H1 (cell line): ENCODE measurements around the gene MAP3K3. TPM values are rescaled to one million over a fixed set of nuclear protein-coding genes. Genes with fewer than 3 reads are reported as not detected.

Experiments used
- CTCF ChIA-PET: fragments of 300-600 bp; sonication (Branson Sonifier 250); formaldehyde crosslinking; loops from one replicate; lab custom pipeline; 2021; ENCODE audit not compliant: partially characterized antibody; lab: Charles Lee
- POLR2A ChIA-PET: fragments of 300-600 bp; sonication (Branson Sonifier 250); formaldehyde crosslinking; loops from one replicate; lab custom pipeline; 2021; ENCODE audit warnings: inconsistent platforms; ENCODE audit not compliant: partially characterized antibody; lab: Charles Lee
- DNase-seq, 2 experiments: peaks; one replicate each; pipeline versions ENCODE4 v3.0.0 to v3.0.0-alpha.2; 2010 to 2022; ENCODE audit warnings: low spot score in 2 of 2, low read depth in 1 of 2, mixed read lengths in 1 of 2
- FAIRE-seq: peaks from 2 replicates; lab custom pipeline; 2011; peaks lifted over from hg19 to GRCh38; lab: Jason Lieb, UNC
- H2AFZ ChIP-seq: 2 replicates; pipeline ENCODE4 v1.8.1; 2012; ENCODE audit warnings: low read length, inconsistent platforms
- H2AK5ac ChIP-seq: 2 replicates; pipeline ENCODE4 v1.6.1; 2013; ENCODE audit warnings: low read depth, low read length
- H2BK120ac ChIP-seq: replicated peaks from 2 replicates; pipeline ENCODE3; 2013; ENCODE audit warnings: low read depth, low read length, inconsistent platforms
- H2BK12ac ChIP-seq: 2 replicates; pipeline ENCODE4 v1.6.1; 2013; ENCODE audit warnings: low read depth, low read length
- H2BK15ac ChIP-seq: 2 replicates; pipeline ENCODE4 v1.6.1; 2013; ENCODE audit warnings: low read length
- H2BK20ac ChIP-seq: 2 replicates; pipeline ENCODE4 v1.6.1; 2013; ENCODE audit warnings: low read length
- H2BK5ac ChIP-seq: 2 replicates; pipeline ENCODE4 v1.6.1; 2013; ENCODE audit warnings: low read depth, low read length
- H3K14ac ChIP-seq: 2 replicates; pipeline ENCODE4 v1.6.1; 2013; ENCODE audit warnings: inconsistent platforms; ENCODE audit not compliant: insufficient read length
- H3K18ac ChIP-seq: 2 replicates; pipeline ENCODE4 v1.6.1; 2013; ENCODE audit warnings: low read length; ENCODE audit errors: extremely low read depth
- H3K23ac ChIP-seq: 2 replicates; pipeline ENCODE4 v1.6.1; 2013; ENCODE audit warnings: inconsistent platforms; ENCODE audit not compliant: insufficient read length
- H3K23me2 ChIP-seq: 2 replicates; pipeline ENCODE4 v1.6.1; 2013; ENCODE audit warnings: low read depth, low read length
- H3K27ac ChIP-seq: 2 replicates; pipeline ENCODE4 v1.6.1; 2011; ENCODE audit warnings: low read depth, low read length, inconsistent platforms
- H3K27me3 ChIP-seq, 4 experiments: replicated peaks in 1 of 4; 1 replicate in 1 of 4; 2 replicates in 3 of 4; pipeline versions ENCODE4 v1.6.1 to v1.8.1; 2011 to 2013; ENCODE audit warnings: low read length in 3 of 4, mild to moderate bottlenecking in 3 of 4, inconsistent platforms in 2 of 4, mixed read lengths in 2 of 4, moderate library complexity in 1 of 4; ENCODE audit not compliant: control insufficient read depth in 3 of 4, insufficient read depth in 3 of 4; ENCODE audit errors: extremely low read depth in 1 of 4
- H3K36me3 ChIP-seq, 4 experiments: 2 replicates each; pipeline versions ENCODE4 v1.6.1 to v1.8.1; 2011 to 2013; ENCODE audit warnings: mild to moderate bottlenecking in 4 of 4, low read length in 3 of 4, moderate library complexity in 2 of 4, control low read depth in 1 of 4, inconsistent platforms in 1 of 4; ENCODE audit not compliant: insufficient read depth in 4 of 4, control insufficient read depth in 2 of 4
- H3K4ac ChIP-seq: replicated peaks from 2 replicates; pipeline ENCODE3; 2013; ENCODE audit warnings: low read length, low read depth, mixed read lengths, inconsistent platforms; ENCODE audit not compliant: insufficient read length
- H3K4me1 ChIP-seq, 4 experiments: replicated peaks in 1 of 4; 1 replicate in 1 of 4; 2 replicates in 3 of 4; pipeline versions ENCODE4 v1.6.1 to v1.8.1; 2011 to 2013; ENCODE audit warnings: low read length in 3 of 4, inconsistent platforms in 2 of 4, mixed read lengths in 1 of 4; ENCODE audit not compliant: insufficient read depth in 4 of 4, control insufficient read depth in 3 of 4
- H3K4me2 ChIP-seq, 2 experiments: 2 replicates each; pipeline versions ENCODE4 v1.6.1 to v1.8.1; 2011 to 2013; ENCODE audit warnings: low read depth in 2 of 2, low read length in 2 of 2, control low read depth in 1 of 2, inconsistent platforms in 1 of 2, mild to moderate bottlenecking in 1 of 2; ENCODE audit not compliant: insufficient read depth in 1 of 2
- H3K4me3 ChIP-seq, 4 experiments: fragments of 200-600, 300-600 bp in 1 of 4; sonication (generic), shearing (Covaris generic), sonication (Bioruptor Twin) in 1 of 4; 2 replicates each; pipeline versions ENCODE4 v1.5.1 to v1.8.1; 2011 to 2016; ENCODE audit warnings: low read length in 4 of 4, low read depth in 3 of 4, control low read depth in 2 of 4, inconsistent platforms in 2 of 4, mild to moderate bottlenecking in 2 of 4, mixed read lengths in 1 of 4, moderate library complexity in 1 of 4; ENCODE audit not compliant: insufficient read depth in 2 of 4; ENCODE audit errors: extremely low read depth in 1 of 4
- H3K56ac ChIP-seq: replicated peaks from 2 replicates; pipeline ENCODE3; 2013; ENCODE audit warnings: low read depth, mild to moderate bottlenecking, mixed read lengths, low read length, inconsistent platforms; ENCODE audit not compliant: insufficient read length
- H3K79me1 ChIP-seq: 2 replicates; pipeline ENCODE4 v1.6.1; 2013; ENCODE audit warnings: low read depth, low read length, control low read depth
- H3K79me2 ChIP-seq, 2 experiments: 2 replicates each; pipeline versions ENCODE4 v1.6.1 to v1.8.1; 2012 to 2013; ENCODE audit warnings: low read length in 2 of 2, mild to moderate bottlenecking in 2 of 2, inconsistent platforms in 1 of 2; ENCODE audit not compliant: insufficient read depth in 2 of 2, control insufficient read depth in 1 of 2
- H3K9ac ChIP-seq, 4 experiments: replicated peaks in 1 of 4; 1 replicate in 1 of 4; 2 replicates in 3 of 4; pipeline versions ENCODE4 v1.6.1 to v1.8.1; 2011 to 2013; ENCODE audit warnings: low read depth in 3 of 4, low read length in 3 of 4, control low read depth in 2 of 4, mild to moderate bottlenecking in 2 of 4, moderate library complexity in 2 of 4, inconsistent platforms in 1 of 4; ENCODE audit errors: extremely low read depth in 1 of 4
- H3K9me3 ChIP-seq, 2 experiments: 2 replicates each; pipeline versions ENCODE4 v1.6.1 to v1.8.1; 2012 to 2013; ENCODE audit warnings: mild to moderate bottlenecking in 2 of 2, moderate library complexity in 2 of 2, control low read depth in 1 of 2, inconsistent platforms in 1 of 2, low read depth in 1 of 2, low read length in 1 of 2, mixed read lengths in 1 of 2; ENCODE audit not compliant: insufficient read depth in 2 of 2
- H4K20me1 ChIP-seq, 2 experiments: replicated peaks in 1 of 2; 2 replicates each; pipeline versions ENCODE3 to v1.8.1; 2011 to 2013; ENCODE audit warnings: inconsistent platforms in 2 of 2, low read length in 2 of 2, mild to moderate bottlenecking in 1 of 2; ENCODE audit not compliant: insufficient read depth in 2 of 2, control insufficient read depth in 1 of 2
- H4K5ac ChIP-seq: 2 replicates; pipeline ENCODE4 v1.6.1; 2013; ENCODE audit warnings: low read length, low read depth, mixed read lengths, inconsistent platforms; ENCODE audit not compliant: insufficient read length
- H4K8ac ChIP-seq: 2 replicates; pipeline ENCODE4 v1.8.0; 2013; ENCODE audit warnings: mild to moderate bottlenecking, moderate library complexity, low read length, inconsistent platforms; ENCODE audit not compliant: insufficient read depth; ENCODE audit errors: extremely low read depth
- H4K91ac ChIP-seq: replicated peaks from 2 replicates; pipeline ENCODE3; 2013; ENCODE audit warnings: low read length, mixed read lengths, inconsistent platforms; ENCODE audit not compliant: insufficient read length
- CBX5 ChIP-seq: fragments of 300-800, 300-1000 bp; sonication (generic); IDR thresholded peaks from 2 replicates; pipeline ENCODE4 v1.7.1; 2016; ENCODE audit warnings: antibody characterized with exemption, low read length, low read depth
- CEBPB ChIP-seq: IDR thresholded peaks from 2 replicates; pipeline ENCODE4 v1.6.1; 2012; ENCODE audit warnings: low read depth, low read length
- CHD1 ChIP-seq: IDR thresholded peaks from 2 replicates; pipeline ENCODE4 v1.6.1; 2012; ENCODE audit warnings: low read depth, low read length, improper control_type of control experiment
- CHD2 ChIP-seq: IDR thresholded peaks from 2 replicates; pipeline ENCODE4 v1.6.1; 2012; ENCODE audit warnings: low read length, improper control_type of control experiment
- HDAC6 ChIP-seq: IDR thresholded peaks from one replicate; pipeline ENCODE4 v1.7.1; 2012; ENCODE audit warnings: low read depth, mild to moderate bottlenecking, inconsistent platforms, low read length, moderate library complexity
- KDM5A ChIP-seq: fragments of 200-600 bp; IDR thresholded peaks from 2 replicates; pipeline ENCODE4 v1.7.1; 2012; ENCODE audit warnings: mild to moderate bottlenecking, low read length, inconsistent platforms, mixed read lengths
- NANOG ChIP-seq: IDR thresholded peaks from 2 replicates; pipeline ENCODE4 v1.6.1; 2011; ENCODE audit warnings: low read length, low read depth, mild to moderate bottlenecking, inconsistent platforms; ENCODE audit not compliant: insufficient read depth, poor library complexity, severe bottlenecking
- RAD21 ChIP-seq, 2 experiments: IDR thresholded peaks in 1 of 2; conservative IDR thresholded peaks in 1 of 2; 2 replicates each; pipeline ENCODE4 v1.6.1; 2011; ENCODE audit warnings: low read depth in 2 of 2, low read length in 2 of 2, improper control_type of control experiment in 1 of 2, inconsistent platforms in 1 of 2, mild to moderate bottlenecking in 1 of 2, moderate library complexity in 1 of 2
- SRF ChIP-seq: IDR thresholded peaks from 2 replicates; pipeline ENCODE4 v1.6.1; 2011; ENCODE audit warnings: mild to moderate bottlenecking, low read depth, low read length, moderate library complexity
- TAF7 ChIP-seq: optimal IDR thresholded peaks from 2 replicates; pipeline ENCODE3; 2011; ENCODE audit warnings: low read depth, mild to moderate bottlenecking, inconsistent platforms, low read length, moderate library complexity, borderline replicate concordance
- YY1 ChIP-seq: IDR thresholded peaks from 2 replicates; pipeline ENCODE4 v1.6.1; 2011; ENCODE audit warnings: low read depth, mild to moderate bottlenecking, low read length
- WGBS, 2 experiments: shearing (Covaris generic) in 1 of 2; methylation state at CpG; one replicate each; pipeline versions ENCODE4 v1.1.6 to v1.1.7; 2013 to 2015; ENCODE audit warnings: low lambda C conversion rate in 2 of 2, mixed read lengths in 2 of 2, inconsistent platforms in 1 of 2, low coverage in 1 of 2, missing lambda C conversion rate in 1 of 2; ENCODE audit not compliant: insufficient replicate concordance in 2 of 2, insufficient coverage in 1 of 2, insufficient read length in 1 of 2; ENCODE audit errors: extremely low coverage in 1 of 2, missing lambda C conversion rate in 1 of 2; 5-methylcytosine and 5-hydroxymethylcytosine counted together
- polyA plus RNA-seq, 7 experiments: library from polyadenylated mRNA; depleted of rRNA in 3 of 7; stranded (reverse) in 5 of 7; unstranded in 2 of 7; fragments of >200 nt in 5 of 7; fragments of 200-250 nt in 2 of 7; gene quantifications; 1 replicate in 5 of 7; 2 replicates in 1 of 7; 4 replicates in 1 of 7; pipeline versions ENCODE4 v1.2.1 to v1.2.3, GENCODE V29; 2011 to 2013; ENCODE audit warnings: missing spikeins in 2 of 7, mixed read lengths in 2 of 7
- total RNA-seq: library from RNA; stranded (reverse); fragmentation: NEBNext Ultra II Directional; extraction: Animal tissue kit (Norgen Biotek cat#: 25700); gene quantifications from 2 replicates; pipeline ENCODE4 v1.2.1, GENCODE V29; 2021

The MAP3K3 gene
- total and polyA plus RNA-seq, 2 of the 8 experiments (the other 6 are each of a cell fraction or from before 2014, with no cell fraction given) = 10.3 to 21.0 TPM

GRCh38 chr17:63600569-63601438 lies 21.4 kb upstream of the MAP3K3 start, which contains the start of gene TACO1:
Gene TACO1 (plus strand): TSS chr17:63600895. CDS start chr17:63601084, 189 bp downstream.
- DNase-seq = peak; percentile 56 to 95
- no peak within 1 kb of the TSS for H3K14ac ChIP-seq
- no peak within 1 kb of the TSS for H3K23ac ChIP-seq
- peak within 1 kb of the TSS; percentile 93 for H4K8ac ChIP-seq
- H3K79me2 ChIP-seq = no peaks in the 10 kb centered on the region
- H3K4me2 ChIP-seq = peak within 1 kb of the TSS; percentile 77 to 96
- H4K91ac ChIP-seq = no peak within 1 kb of the TSS
- H2BK12ac ChIP-seq = no peak within 1 kb of the TSS
- H2BK5ac ChIP-seq = peak within 1 kb of the TSS; percentile 8; the same call in 1 of the 2 replicates
- H2BK15ac ChIP-seq = no peak within 1 kb of the TSS
- peak within 1 kb of the TSS; percentile 94 for H2AFZ ChIP-seq
- H3K79me1 ChIP-seq = no peaks in the 10 kb centered on the region; the same call in 1 of the 2 replicates
- H3K27ac ChIP-seq = no peak within 1 kb of the TSS
- peak within 1 kb of the TSS; percentile 74 to 85 (median 78) for H3K4me3 ChIP-seq
- H3K23me2 ChIP-seq = peaks cover 5% of the 10 kb centered on the region
- H3K56ac ChIP-seq = peak within 1 kb of the TSS; percentile 57
- no peaks in the 10 kb centered on the region for H3K9me3 ChIP-seq
- peak within 1 kb of the TSS; percentile 57 for H4K5ac ChIP-seq
- no peak within 1 kb of the TSS for H3K4ac ChIP-seq
- 4% methylated on average over 45 of the region's 61 CpGs; no CpG with 5 or more reads in 1 of the 2 experiments for WGBS, 2 experiments
- peaks cover 4 to 16% (median 9%) of the 10 kb centered on the region in 4 experiments; a peak in 7 of 8 replicates for H3K36me3 ChIP-seq
- peaks cover 0 to 3% (median 3%) of the 10 kb centered on the region in 4 experiments; a peak in 4 of 7 replicates for H3K4me1 ChIP-seq
- no peak within 1 kb of the TSS for H2AK5ac ChIP-seq
- ChIA-PET POLR2A (interaction anchor here (0.7 to 2.8 kb wide), 11 partner anchors 11 to 154 kb away, joined by 3 to 18 read pairs (median 3); partner anchors contain the start of gene DCAF7), CTCF (interaction anchor here (0.9 to 5.0 kb wide), 8 partner anchors 11 to 177 kb away, joined by 3 to 42 read pairs (median 4); no protein-coding TSS in a partner anchor)
- H2BK120ac ChIP-seq = no peak within 1 kb of the TSS
- H4K20me1 ChIP-seq = no peaks in the 10 kb centered on the region
- peak within 1 kb of the TSS; percentile 81 to 93 (median 83) for H3K9ac ChIP-seq
- H3K27me3 ChIP-seq = no peaks in the 10 kb centered on the region
- FAIRE-seq = no peak
- H2BK20ac ChIP-seq = no peak within 1 kb of the TSS
- no peak within 1 kb of the TSS for H3K18ac ChIP-seq
- TF ChIP-seq CHD1 = no peak
- peak; percentile 95 for TF ChIP-seq KDM5A
- peak; percentile 47; the same call in 1 of the 2 replicates for TF ChIP-seq SRF
- no peak for TF ChIP-seq CEBPB
- TF ChIP-seq CBX5 = no peak
- peak; percentile 77; the same call in 1 of the 2 replicates for TF ChIP-seq YY1
- no peak for TF ChIP-seq HDAC6
- peak; percentile 82 for TF ChIP-seq TAF7
- peak; percentile 11 to 19; a peak in 1 of 4 replicates for TF ChIP-seq RAD21 (IDR thresholded peaks at IDR 0.05 in 1 of 2, conservative IDR thresholded peaks at IDR 0.05 in 1 of 2; ENCODE audit: low read depth in 2 of 2, low read length in 2 of 2)
- TF ChIP-seq CHD2 = peak; percentile 62; the same call in 1 of the 2 replicates
- peak; percentile 66 for TF ChIP-seq NANOG
